Urothelium cell line (cell line): ENCODE data around the gene ZNF664.

Source experiments
- DNase-seq: peaks from one replicate; pipeline ENCODE4 v3.0.0; 2011; ENCODE audit warnings: low spot score, mixed read lengths
- FAIRE-seq: peaks from 2 replicates; lab custom pipeline; 2011; peaks lifted over from hg19 to GRCh38; lab: Jason Lieb, UNC

The ZNF664 gene

GRCh38 chr12:123987022-123987421 is 14.0 kb downstream of the ZNF664 start:
- DNase-seq (no peak), FAIRE-seq (no peak)

- DNase-seq (no peak), FAIRE-seq (no peak)
These were observed 16.2 kb downstream of the ZNF664 start for GRCh38 chr12:123989168-123989567.

GRCh38 chr12:123989753-123990152 is 16.7 kb downstream of the ZNF664 start:
- DNase-seq: no peak
- no peak for FAIRE-seq

GRCh38 chr12:123990511-123990910 is 17.5 kb downstream of the ZNF664 start:
- no peak for DNase-seq
- FAIRE-seq: no peak

GRCh38 chr12:123991372-123991951 is 18.4 kb downstream of the ZNF664 start:
- DNase-seq (no peak), FAIRE-seq (no peak)

- FAIRE-seq (no peak), DNase-seq (no peak)
These were observed 19.3 kb downstream of the ZNF664 start for GRCh38 chr12:123992118-123992825.

GRCh38 chr12:123995023-123995748 is 22.2 kb downstream of the ZNF664 start:
- DNase-seq: no peak
- FAIRE-seq: no peak

GRCh38 chr12:123996581-123996980 is 23.6 kb downstream of the ZNF664 start:
- FAIRE-seq (no peak), DNase-seq (no peak)

- DNase-seq: no peak
- FAIRE-seq: no peak
These were observed 24.2 kb downstream of the ZNF664 start for GRCh38 chr12:123997033-123997822.

- no peak for FAIRE-seq
- DNase-seq: no peak
These were observed 24.9 kb downstream of the ZNF664 start for GRCh38 chr12:123997908-123998307.

- DNase-seq: no peak
- FAIRE-seq: no peak
These were observed 25.5 kb downstream of the ZNF664 start for GRCh38 chr12:123998344-123998990.

GRCh38 chr12:123998991-123999359 is 26.0 kb downstream of the ZNF664 start:
- no peak for DNase-seq
- no peak for FAIRE-seq

- no peak for DNase-seq
- no peak for FAIRE-seq
These were observed 27.1 kb downstream of the ZNF664 start for GRCh38 chr12:124000111-124000510.

- FAIRE-seq: no peak
- DNase-seq: no peak
These were observed 28.3 kb downstream of the ZNF664 start for GRCh38 chr12:124001343-124001742.

- no peak for FAIRE-seq
These were observed 29.1 kb downstream of the ZNF664 start for GRCh38 chr12:124002021-124002644.

GRCh38 chr12:124002654-124003053 is 29.6 kb downstream of the ZNF664 start:
- no peak for FAIRE-seq

More at GRCh38 chr12:124002021-124002644, 29.1 kb downstream of the ZNF664 start:
- no peak for DNase-seq

GRCh38 chr12:124004233-124004875 is 31.3 kb downstream of the ZNF664 start:
- no peak for FAIRE-seq
- no peak for DNase-seq

More at GRCh38 chr12:124002654-124003053, 29.6 kb downstream of the ZNF664 start:
- no peak for DNase-seq

- DNase-seq: no peak
- FAIRE-seq: no peak
These were observed 33.2 kb downstream of the ZNF664 start for GRCh38 chr12:124006085-124006845.
